Fibroblast of villous mesenchyme (primary cell): Measurements from ENCODE around the gene CNTNAP3. TPM values are rescaled to one million over a fixed set of nuclear protein-coding genes. Genes with fewer than 3 reads are reported as not detected.
"Not testable (repeated sequence)": the region's sequence is repeated elsewhere in the genome, so short reads cannot be mapped to it uniquely, and the experiment has no call there.

Experiments used
- DNase-seq: peaks from one replicate; pipeline ENCODE4 v3.0.0-alpha.2; 2010; ENCODE audit warnings: low read depth
- H3K4me3 ChIP-seq: 2 replicates; pipeline ENCODE4 v1.5.1; 2011; ENCODE audit warnings: low read depth, mild to moderate bottlenecking, low read length
- total RNA-seq: library from RNA; depleted of rRNA; stranded (reverse); fragments of >200 nt; gene quantifications from 2 replicates; pipeline ENCODE4 v1.2.3, GENCODE V29; 2012
- TF ChIP-seq, protein P1 (sequence below): IDR thresholded peaks from 2 replicates; pipeline ENCODE4 v1.5.1; 2012; ENCODE audit warnings: low read depth, mild to moderate bottlenecking, low read length; ENCODE audit not compliant: insufficient read depth

The CNTNAP3 gene
- total RNA-seq, 1 donor: not detected

GRCh38 chr9:39108145-39108544, 179.8 kb downstream of the CNTNAP3 start:
- no peak overlapping the region for H3K4me3 ChIP-seq
- DNase-seq: no peak
- TF ChIP-seq, protein P1, sequence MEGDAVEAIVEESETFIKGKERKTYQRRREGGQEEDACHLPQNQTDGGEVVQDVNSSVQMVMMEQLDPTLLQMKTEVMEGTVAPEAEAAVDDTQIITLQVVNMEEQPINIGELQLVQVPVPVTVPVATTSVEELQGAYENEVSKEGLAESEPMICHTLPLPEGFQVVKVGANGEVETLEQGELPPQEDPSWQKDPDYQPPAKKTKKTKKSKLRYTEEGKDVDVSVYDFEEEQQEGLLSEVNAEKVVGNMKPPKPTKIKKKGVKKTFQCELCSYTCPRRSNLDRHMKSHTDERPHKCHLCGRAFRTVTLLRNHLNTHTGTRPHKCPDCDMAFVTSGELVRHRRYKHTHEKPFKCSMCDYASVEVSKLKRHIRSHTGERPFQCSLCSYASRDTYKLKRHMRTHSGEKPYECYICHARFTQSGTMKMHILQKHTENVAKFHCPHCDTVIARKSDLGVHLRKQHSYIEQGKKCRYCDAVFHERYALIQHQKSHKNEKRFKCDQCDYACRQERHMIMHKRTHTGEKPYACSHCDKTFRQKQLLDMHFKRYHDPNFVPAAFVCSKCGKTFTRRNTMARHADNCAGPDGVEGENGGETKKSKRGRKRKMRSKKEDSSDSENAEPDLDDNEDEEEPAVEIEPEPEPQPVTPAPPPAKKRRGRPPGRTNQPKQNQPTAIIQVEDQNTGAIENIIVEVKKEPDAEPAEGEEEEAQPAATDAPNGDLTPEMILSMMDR: no peak

GRCh38 chr9:39097208-39097607, 190.8 kb downstream of the CNTNAP3 start:
- not testable (repeated sequence) for H3K4me3 ChIP-seq, DNase-seq

- DNase-seq, H3K4me3 ChIP-seq: not testable (repeated sequence)
These were observed 202.7 kb downstream of the CNTNAP3 start for GRCh38 chr9:39085311-39085710.

GRCh38 chr9:39082574-39082973, 205.4 kb downstream of the CNTNAP3 start:
- DNase-seq, H3K4me3 ChIP-seq: not testable (repeated sequence)

DNA sequence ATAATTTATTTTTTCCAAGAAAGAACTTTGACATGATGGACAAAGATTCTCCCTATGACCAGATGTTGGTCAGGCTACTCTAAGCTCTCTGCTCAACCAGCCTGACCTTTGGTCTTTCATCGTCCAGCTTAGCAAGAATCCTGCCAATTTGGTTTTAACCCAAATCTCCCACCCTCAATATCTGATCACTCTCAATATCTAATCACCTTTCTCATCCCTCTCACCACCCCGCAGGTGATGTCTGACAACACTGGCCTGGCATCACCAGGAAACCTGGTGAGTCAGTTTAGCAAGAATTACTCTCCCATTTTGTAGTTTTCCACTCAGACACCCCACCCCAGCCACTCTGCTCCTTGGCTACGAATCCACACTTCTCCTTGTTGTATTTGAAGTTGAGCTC, 207.9 kb downstream of the CNTNAP3 start:
- not testable (repeated sequence) for DNase-seq, H3K4me3 ChIP-seq

- not testable (repeated sequence) for DNase-seq, H3K4me3 ChIP-seq
These were observed 209.2 kb downstream of the CNTNAP3 start for GRCh38 chr9:39078621-39079256.

DNA sequence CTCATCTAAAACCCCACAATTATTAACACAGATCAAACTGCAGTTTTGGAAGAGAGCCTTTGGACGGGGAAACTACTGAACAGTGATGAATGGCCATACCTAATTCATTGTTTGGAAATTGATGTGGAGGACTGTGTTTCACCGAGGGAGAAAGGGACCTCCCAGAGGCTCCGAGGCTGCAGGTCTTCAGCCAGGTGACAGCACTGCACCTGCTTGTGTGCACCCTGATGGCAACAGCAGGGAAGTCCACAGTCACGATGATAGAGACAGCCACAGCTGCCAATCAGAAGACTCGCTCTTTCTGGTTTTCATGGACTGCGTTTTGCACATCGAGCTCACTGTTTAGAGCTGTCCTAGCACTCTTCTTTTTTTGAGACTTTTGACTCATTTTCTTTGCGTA, 214.4 kb downstream of the CNTNAP3 start:
- not testable (repeated sequence) for H3K4me3 ChIP-seq, DNase-seq

GRCh38 chr9:39067683-39068082, 220.3 kb downstream of the CNTNAP3 start:
- not testable (repeated sequence) for H3K4me3 ChIP-seq

DNA sequence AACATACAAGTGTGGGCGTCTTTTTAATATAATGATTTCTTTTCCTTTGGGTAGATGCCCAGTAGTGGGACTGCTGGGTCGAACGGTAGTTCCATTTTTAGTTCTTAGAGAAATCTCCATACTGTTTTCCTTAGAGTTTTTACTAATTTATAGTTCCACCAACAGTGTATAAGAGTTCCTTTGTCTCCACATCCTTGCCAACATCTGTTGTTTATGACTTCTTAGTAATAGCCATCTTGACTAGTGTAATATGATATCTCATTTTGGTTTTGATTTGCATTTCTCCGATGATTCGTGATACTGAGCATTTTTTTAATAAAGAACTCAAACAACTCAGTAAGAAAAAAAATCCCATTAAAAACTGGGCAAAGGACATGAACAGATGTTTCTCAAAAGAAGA, 225.0 kb downstream of the CNTNAP3 start:
- H3K4me3 ChIP-seq, DNase-seq: not testable (repeated sequence)

More at GRCh38 chr9:39067683-39068082, 220.3 kb downstream of the CNTNAP3 start:
- DNase-seq: not testable (repeated sequence)

- DNase-seq: not testable (repeated sequence)
These were observed 233.5 kb downstream of the CNTNAP3 start for GRCh38 chr9:39054453-39054852.

GRCh38 chr9:39046833-39047232, 241.1 kb downstream of the CNTNAP3 start:
- H3K4me3 ChIP-seq, DNase-seq: not testable (repeated sequence)

More at GRCh38 chr9:39054453-39054852, 233.5 kb downstream of the CNTNAP3 start:
- H3K4me3 ChIP-seq: not testable (repeated sequence)

DNA sequence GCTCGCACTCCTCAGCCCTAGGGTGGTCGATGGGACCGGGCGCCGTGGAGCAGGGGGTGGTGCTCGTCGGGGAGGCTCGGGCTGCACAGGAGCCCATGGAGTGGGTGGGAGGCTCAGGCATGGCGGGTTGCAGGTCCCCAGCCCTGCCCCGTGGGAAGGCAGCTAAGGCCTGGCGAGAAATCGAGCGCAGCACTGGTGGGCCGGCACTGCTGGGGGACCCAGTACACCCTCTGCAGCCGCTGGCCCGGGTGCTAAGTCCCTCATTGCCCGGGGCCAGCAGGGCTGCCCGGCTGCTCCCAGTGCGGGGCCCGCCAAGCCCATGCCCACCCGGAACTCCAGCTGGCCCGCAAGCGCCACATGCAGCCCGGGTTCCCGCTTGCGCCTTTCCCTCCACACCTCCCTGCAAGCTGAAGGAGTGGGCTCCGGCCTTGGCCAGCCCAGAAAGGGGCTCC, 245.6 kb downstream of the CNTNAP3 start:
- DNase-seq, H3K4me3 ChIP-seq: not testable (repeated sequence)

- H3K4me3 ChIP-seq, DNase-seq: not testable (repeated sequence)
These were observed 246.2 kb downstream of the CNTNAP3 start for GRCh38 chr9:39041774-39042173.

GRCh38 chr9:39039148-39039547, 248.8 kb downstream of the CNTNAP3 start:
- not testable (repeated sequence) for H3K4me3 ChIP-seq, DNase-seq

- H3K4me3 ChIP-seq, DNase-seq: not testable (repeated sequence)
These were observed 249.7 kb downstream of the CNTNAP3 start for GRCh38 chr9:39038221-39038620.

DNA sequence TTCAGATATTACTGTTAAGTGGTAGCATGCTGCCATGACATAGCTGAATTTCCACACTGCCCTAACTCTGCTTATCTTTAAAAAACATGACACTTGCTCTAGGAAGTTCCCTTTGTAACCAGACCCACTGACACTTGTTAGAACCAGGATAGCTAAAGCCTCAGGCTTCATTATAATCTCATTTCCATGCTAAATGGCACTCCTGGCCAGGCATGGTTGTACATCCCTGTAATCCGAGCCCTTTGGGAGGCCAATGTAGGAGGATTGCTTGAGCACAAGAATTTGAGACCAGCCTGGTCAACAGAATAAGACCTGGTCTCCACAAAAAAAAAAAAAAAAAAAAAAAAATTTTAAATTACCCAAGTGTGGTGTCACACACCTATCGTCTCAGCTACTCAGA, 254.1 kb downstream of the CNTNAP3 start:
- not testable (repeated sequence) for H3K4me3 ChIP-seq, DNase-seq

DNA sequence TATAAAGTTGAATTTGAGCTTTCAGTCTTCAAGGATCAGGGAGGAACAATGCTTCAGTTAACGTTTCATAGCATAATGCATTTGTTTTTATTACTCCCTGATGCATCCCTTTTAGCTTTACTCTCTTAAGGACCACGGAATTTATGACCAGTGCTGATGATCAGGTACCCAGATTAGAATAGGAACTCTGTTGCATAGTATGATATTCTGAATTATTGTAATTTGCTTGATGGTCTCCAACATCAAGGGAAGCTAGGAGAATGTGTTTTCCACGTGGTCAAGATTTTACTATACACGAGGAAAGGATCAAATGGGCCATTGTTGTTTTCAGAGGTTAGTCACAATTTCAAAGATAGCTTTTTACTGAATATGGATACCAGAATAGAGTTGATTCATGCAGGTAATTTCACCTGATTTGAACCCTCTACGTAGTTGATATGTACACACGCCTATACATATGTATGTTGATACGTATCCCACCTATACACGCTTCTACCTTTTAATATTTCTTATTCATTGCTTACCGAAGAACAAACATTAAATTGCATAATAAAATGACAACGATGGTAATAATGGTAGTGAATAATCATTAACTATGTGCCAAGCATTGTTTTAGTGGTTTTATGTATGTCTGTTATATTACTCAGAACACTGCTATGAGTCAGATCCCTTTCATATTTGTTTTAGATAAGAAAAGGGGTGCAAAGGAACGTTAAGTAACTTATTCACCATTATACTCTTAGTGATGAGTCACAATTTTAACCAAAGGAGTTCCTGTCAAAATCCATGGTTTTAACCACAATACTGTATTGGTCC, 257.6 kb downstream of the CNTNAP3 start:
- not testable (repeated sequence) for DNase-seq, H3K4me3 ChIP-seq

DNA sequence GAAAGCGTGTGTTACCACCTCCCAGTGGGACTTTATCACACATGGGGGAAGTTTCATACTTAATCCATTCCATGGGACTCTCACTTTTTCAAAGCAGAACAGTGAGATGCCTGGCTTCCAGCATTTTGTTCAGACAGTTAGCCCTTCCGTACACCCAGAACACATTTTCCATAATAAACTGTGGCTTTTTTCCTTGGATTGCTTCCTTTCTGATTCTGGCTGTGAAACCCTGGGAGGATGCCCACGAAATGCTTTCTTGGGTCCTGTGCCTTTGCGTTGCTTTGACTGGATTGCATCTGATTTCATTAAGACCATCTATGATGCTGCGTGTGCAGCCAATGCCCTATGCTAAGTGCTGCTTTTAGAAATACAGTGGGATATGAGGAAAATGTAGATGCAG, 259.1 kb downstream of the CNTNAP3 start:
- H3K4me3 ChIP-seq: not testable (repeated sequence)

More for the DNA sequence above, 259.1 kb downstream of the CNTNAP3 start:
- DNase-seq: not testable (repeated sequence)
